Endometrial microvascular endothelial cells (primary cell): ENCODE results near the gene CD163L1. TPM values are rescaled to one million over a fixed set of nuclear protein-coding genes. Genes with fewer than 3 reads are reported as not detected.

Experiments
- in situ Hi-C: cut with HindIII; loops from 2 replicates; pipeline ENCODE4 v1.10.0; 2017; ENCODE audit warnings: low sequenced_read_pairs, low pct_unique_long_range_greater_than_20kb; ENCODE audit errors: inconsistent ontology term
- total RNA-seq: library from RNA; depleted of rRNA; stranded (reverse); fragments of >200 nt; gene quantifications from one replicate; pipeline ENCODE4 v1.2.3, GENCODE V29; 2015; ENCODE audit errors: inconsistent ontology term

CD163L1 gene
- total RNA-seq, 1 donor from 2014 or later = 1.7 TPM

GRCh38 chr12:7431993-7432685 lies 11.8 kb downstream of the CD163L1 start:
- in situ Hi-C loops = no loop called here

DNA sequence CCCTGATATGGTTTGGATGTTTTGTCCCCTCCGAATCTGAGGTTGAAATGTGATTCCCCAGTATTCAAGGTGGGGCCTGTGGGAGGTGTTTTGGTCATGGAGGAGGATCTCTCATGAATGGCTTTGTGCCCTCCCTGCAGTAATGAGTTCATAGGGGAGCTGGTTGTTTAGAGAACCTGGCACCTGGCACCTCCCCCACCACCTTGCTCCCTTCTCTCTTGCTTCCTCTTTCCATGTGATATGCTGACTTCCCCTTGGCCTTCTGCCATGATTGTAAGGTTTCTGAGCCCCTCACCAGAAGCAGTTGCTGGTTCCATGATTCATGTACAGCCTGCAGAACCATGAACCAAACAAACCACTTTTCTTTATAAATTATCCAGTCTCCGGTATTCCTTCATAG lies 32.6 kb downstream of the CD163L1 start:
- in situ Hi-C loops = no loop called here

- in situ Hi-C loops = no loop called here
Measured at GRCh38 chr12:7404275-7404674, 39.7 kb downstream of the CD163L1 start.

DNA sequence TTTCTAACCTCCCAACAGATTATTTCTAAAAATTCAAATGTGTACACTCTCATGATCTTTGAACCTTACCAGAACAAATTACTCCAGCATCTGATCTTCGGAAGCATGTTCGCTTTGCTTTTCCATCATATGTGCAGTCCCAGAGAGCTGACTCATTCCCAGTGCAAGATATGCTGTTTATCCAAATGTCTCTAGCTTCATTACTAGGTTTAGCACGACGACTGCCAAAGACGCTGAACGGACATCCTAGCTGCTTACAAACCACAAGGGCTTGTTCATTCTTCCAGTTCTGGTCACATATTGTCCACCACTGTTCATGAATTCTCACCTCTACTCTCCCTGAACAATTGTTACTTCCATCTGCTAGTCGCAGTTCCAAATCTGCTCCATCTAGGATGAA lies 40.5 kb downstream of the CD163L1 start:
- in situ Hi-C loops = no loop called here

DNA sequence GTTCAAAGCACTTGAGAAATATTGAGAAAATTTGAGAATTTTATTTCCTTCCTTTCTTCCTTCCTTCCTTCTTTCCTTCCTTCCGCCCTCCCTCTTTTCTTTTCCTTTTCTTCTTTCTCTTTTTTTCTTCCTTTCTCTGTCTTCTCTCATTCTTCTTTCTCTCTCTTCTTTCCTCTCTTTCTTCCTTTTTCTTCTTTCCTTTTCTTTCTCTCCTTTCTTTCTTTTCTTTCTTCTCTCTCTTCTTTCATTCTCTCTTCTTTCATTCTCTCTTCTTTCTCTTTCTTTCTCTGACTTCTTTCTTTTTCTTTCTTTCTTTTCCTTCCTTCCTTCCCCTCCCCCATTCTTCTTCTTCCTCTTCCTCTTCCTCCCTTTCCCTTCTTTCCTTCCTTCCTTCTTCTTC lies 44.9 kb downstream of the CD163L1 start:
- in situ Hi-C loops = no loop called here

DNA sequence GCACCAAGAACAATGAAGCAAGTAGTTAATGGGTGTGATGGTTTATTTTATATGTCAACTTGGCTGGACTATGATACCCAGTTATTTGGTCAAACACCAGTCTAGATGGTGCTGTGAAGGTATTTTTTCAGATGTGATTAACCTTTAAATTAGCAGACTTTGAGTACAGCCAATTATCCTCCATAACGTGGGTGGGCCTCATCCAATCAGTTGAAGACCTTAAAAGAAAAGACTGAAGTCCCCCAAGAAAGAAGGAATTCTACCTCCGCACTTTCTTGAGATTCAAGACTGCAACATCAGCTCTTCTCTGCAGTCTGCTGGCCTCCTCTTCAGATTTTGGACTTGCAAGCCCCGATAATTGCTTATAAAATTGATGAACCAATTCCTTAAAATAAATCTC lies 47.5 kb downstream of the CD163L1 start:
- in situ Hi-C loops = no loop called here

GRCh38 chr12:7395950-7396349 lies 48.0 kb downstream of the CD163L1 start:
- in situ Hi-C loops = no loop called here

GRCh38 chr12:7387289-7387688 lies 56.7 kb downstream of the CD163L1 start:
- in situ Hi-C loops = no loop called here

DNA sequence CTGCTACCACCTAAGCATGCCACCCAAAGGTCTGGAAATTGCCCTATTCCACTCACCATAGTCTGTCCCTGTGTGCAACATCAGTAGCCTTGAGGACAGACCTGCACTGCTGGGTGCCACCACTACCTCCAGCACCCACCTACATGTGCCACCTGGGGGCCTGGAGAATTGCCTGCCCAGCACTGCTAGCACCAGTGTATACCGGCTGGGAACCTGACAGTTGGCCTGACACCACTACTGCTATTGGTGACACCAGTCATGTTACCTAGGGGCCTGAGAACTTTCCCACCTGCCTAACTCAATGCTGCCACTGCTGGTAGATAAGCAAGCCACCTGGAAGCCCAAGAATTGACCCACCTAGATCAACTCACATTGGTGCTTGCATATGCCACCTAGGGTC lies 60.8 kb downstream of the CD163L1 start:
- in situ Hi-C loops = no loop called here

- in situ Hi-C loops = no loop called here
Measured at GRCh38 chr12:7376196-7376595, 67.8 kb downstream of the CD163L1 start.

GRCh38 chr12:7375145-7375543 lies 68.8 kb downstream of the CD163L1 start:
- in situ Hi-C loops = no loop called here

DNA sequence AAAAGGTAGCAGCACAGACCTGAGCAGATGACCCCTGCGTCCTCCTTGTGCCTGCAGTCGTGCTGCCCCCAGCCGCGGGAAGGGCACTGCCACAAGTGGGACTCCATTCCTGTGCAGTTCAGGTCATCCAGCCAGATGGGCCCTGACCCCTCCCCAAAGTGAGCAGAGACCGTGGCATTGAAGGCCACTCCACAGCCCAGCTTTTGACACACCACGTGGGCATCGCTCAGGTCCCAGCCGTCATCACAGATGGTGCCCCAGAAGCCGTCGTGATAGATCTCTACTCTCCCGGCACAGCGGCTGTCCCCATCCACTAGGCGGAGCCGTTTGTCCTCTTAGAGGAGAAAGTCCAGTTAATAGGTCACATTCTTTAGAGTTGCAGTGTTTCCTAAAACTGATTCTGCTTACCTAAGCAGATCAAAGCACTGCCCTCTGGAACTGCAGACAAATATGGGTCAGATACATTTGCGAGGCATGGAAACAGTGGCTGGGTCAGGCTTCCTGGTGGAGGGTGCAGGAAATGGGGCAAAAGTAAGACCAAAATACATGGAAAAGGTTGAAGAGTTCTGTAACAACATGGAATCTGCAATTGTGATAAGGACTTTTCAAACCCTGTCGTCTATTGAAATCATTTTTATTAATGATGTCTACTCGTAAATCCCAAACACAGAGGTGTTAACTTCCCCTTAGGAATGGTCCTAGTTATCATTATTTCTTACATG lies 69.4 kb downstream of the CD163L1 start:
- in situ Hi-C loops = no loop called here

- in situ Hi-C loops = no loop called here
Measured at GRCh38 chr12:7373226-7373625, 70.7 kb downstream of the CD163L1 start.

GRCh38 chr12:7369274-7369729 lies 74.7 kb downstream of the CD163L1 start:
- in situ Hi-C loops = no loop called here

DNA sequence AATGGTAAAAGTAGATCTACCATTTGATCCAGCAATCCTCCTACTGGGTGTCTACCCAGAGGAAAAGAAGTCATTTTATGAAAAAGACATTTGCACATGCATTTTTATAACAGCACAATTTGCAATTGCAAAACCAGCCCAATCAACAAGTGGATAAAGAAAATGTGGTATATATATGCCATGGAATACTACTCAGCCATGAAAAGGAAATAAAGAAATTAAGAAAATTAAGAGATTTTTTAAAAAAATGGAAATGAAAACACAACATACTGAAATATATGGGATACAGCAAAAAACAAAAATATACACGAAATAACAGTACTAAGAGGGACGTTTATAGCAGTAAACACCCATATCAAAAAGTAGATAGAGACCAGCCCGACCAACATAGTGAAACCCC lies 81.2 kb downstream of the CD163L1 start:
- in situ Hi-C loops = no loop called here

DNA sequence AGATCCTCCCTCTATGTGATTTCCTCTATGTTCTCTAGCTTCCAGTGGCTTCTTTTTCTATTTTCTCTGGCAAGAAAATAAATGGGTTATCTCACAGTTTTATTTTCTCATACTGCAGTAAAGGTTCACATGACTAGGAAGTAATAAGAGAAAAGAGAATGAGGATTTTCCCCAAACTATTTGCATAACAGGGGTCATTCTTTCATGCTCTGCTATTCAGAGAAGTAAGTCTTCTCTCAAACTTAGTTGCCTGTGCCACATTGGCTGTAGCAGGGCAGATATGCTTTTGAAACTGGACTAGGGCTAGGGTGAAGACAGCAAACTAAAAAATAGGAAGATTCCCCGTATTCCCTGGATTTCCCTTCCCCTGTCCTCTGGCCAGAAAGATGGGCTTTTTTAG lies 82.7 kb downstream of the CD163L1 start:
- in situ Hi-C loops = no loop called here

- in situ Hi-C loops = no loop called here
Measured at GRCh38 chr12:7354529-7354928, 89.4 kb downstream of the CD163L1 start.

DNA sequence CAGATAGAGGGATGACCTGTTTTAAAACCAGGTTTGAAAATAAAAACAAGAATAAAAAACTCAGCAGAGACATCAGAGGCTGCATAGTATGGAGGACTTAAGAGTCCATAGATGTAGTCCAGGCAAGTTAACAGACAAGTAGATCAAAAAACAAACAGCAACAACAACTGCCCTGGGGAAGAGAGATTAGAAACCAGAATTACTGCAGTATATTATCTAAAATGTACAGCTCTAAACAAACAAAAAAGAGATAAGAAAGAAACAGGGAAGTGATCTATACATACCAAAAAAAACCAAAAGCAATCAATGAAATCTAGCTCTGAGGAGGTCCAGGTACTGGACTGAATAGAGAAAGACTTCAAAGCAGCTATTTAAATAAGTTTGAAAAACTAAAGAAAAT lies 91.3 kb downstream of the CD163L1 start:
- in situ Hi-C loops = no loop called here

GRCh38 chr12:7351177-7351576 lies 92.8 kb downstream of the CD163L1 start:
- in situ Hi-C loops = no loop called here

- in situ Hi-C loops = no loop called here
Measured at GRCh38 chr12:7349418-7349817, 94.5 kb downstream of the CD163L1 start.
